ENCODE results near the gene CROCC2. TPM values are rescaled to one million over a fixed set of nuclear protein-coding genes. Genes with fewer than 3 reads are reported as not detected.

CROCC2 gene
- total and polyA plus RNA-seq, 2 of the 13 experiments (the other 11 are each of a cell fraction or from before 2014, with no cell fraction given) = not detected

DNA sequence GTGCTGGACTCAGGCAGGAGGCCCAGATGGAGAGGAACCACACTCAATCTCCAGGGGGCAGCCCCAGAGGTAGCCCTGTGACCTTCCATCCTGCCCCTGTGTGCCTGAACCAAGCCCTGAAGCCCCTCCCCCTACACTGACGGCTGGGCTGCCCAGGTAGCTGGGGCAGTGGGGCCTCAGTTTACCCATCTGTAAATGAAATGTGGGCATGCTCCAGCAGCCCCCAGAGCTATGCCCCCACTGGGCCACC is 15.8 kb downstream of the CROCC2 start:
- no peak for FAIRE-seq
- BruUV-seq (replicated peaks) = no TSS peak
- no peak overlapping the region for H3K9ac ChIP-seq (ENCODE audit: insufficient read depth, low read depth, low read length)
- ATAC-seq = no peak
- peaks cover 16 to 73% of the 10 kb centered on the region in 2 experiments; a peak in 4 of 5 replicates for H3K27me3 ChIP-seq (ENCODE audit: control insufficient read depth in 1 of 2, insufficient read depth in 2 of 2, low read length in 2 of 2)
- no peak overlapping the region for H3K4me2 ChIP-seq (ENCODE audit: low read depth, low read length)
- ChIA-PET CTCF (ENCODE audit: low intra/inter-chr PET ratio, low total read pairs) (no interaction called here), POLR2A (no interaction called here)
- no peak overlapping the region for H3K27ac ChIP-seq (ENCODE audit: extremely low read length, insufficient read depth, low read length)
- peaks cover 17% of the 10 kb centered on the region for H3K4me1 ChIP-seq (ENCODE audit: insufficient read depth, low read length)
- in situ Hi-C loops (cut with HindIII; ENCODE audit: extremely low pct_ligation_motif_present, low pct_unique_long_range_greater_than_20kb) (no loop called here), intact Hi-C loops (cut with micrococcal nuclease; ENCODE audit: unreplicated experiment) (no loop called here)
- no peak overlapping the region for H3K4me3 ChIP-seq (replicated peaks in 1 of 3; ENCODE audit: insufficient read depth in 1 of 3, low read depth in 2 of 3, low read length in 3 of 3)
- H4K20me1 ChIP-seq (ENCODE audit: insufficient read depth, low read length) = no peaks in the 10 kb centered on the region
- no peak for DNase-seq (ENCODE audit: low spot score)
- H3K79me2 ChIP-seq (ENCODE audit: insufficient read depth, low read length) = no peaks in the 10 kb centered on the region
- H2AFZ ChIP-seq (ENCODE audit: low read length) = no peak overlapping the region
- no peak for TF ChIP-seq PITX1 (CRISPR knock-in tag; IDR thresholded peaks at IDR 0.05)
- no peak for TF ChIP-seq ZBTB7A (CRISPR knock-in tag; IDR thresholded peaks at IDR 0.05)
- TF ChIP-seq ZNF17 (CRISPR knock-in tag; IDR thresholded peaks at IDR 0.05) = no peak
- TF ChIP-seq, protein P1, sequence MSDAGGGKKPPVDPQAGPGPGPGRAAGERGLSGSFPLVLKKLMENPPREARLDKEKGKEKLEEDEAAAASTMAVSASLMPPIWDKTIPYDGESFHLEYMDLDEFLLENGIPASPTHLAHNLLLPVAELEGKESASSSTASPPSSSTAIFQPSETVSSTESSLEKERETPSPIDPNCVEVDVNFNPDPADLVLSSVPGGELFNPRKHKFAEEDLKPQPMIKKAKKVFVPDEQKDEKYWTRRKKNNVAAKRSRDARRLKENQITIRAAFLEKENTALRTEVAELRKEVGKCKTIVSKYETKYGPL (CRISPR knock-in tag; IDR thresholded peaks at IDR 0.05) = no peak
- TF ChIP-seq ZSCAN12 (CRISPR knock-in tag; IDR thresholded peaks at IDR 0.05) = no peak
- no peak for TF ChIP-seq ZNF781 (CRISPR knock-in tag; IDR thresholded peaks at IDR 0.05; ENCODE audit: borderline replicate concordance, not compliant biosample characterization)
- no peak for TF ChIP-seq DR1 (CRISPR knock-in tag; IDR thresholded peaks at IDR 0.05)
- no peak for TF ChIP-seq TRIM24 (CRISPR knock-in tag; IDR thresholded peaks at IDR 0.05)
- no peak for TF ChIP-seq RARG (CRISPR knock-in tag; IDR thresholded peaks at IDR 0.05; ENCODE audit: low read depth)
- TF ChIP-seq, protein P2, sequence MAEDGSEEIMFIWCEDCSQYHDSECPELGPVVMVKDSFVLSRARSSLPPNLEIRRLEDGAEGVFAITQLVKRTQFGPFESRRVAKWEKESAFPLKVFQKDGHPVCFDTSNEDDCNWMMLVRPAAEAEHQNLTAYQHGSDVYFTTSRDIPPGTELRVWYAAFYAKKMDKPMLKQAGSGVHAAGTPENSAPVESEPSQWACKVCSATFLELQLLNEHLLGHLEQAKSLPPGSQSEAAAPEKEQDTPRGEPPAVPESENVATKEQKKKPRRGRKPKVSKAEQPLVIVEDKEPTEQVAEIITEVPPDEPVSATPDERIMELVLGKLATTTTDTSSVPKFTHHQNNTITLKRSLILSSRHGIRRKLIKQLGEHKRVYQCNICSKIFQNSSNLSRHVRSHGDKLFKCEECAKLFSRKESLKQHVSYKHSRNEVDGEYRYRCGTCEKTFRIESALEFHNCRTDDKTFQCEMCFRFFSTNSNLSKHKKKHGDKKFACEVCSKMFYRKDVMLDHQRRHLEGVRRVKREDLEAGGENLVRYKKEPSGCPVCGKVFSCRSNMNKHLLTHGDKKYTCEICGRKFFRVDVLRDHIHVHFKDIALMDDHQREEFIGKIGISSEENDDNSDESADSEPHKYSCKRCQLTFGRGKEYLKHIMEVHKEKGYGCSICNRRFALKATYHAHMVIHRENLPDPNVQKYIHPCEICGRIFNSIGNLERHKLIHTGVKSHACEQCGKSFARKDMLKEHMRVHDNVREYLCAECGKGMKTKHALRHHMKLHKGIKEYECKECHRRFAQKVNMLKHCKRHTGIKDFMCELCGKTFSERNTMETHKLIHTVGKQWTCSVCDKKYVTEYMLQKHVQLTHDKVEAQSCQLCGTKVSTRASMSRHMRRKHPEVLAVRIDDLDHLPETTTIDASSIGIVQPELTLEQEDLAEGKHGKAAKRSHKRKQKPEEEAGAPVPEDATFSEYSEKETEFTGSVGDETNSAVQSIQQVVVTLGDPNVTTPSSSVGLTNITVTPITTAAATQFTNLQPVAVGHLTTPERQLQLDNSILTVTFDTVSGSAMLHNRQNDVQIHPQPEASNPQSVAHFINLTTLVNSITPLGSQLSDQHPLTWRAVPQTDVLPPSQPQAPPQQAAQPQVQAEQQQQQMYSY (CRISPR knock-in tag; IDR thresholded peaks at IDR 0.05) = no peak
- no peak for TF ChIP-seq HDAC1 (CRISPR knock-in tag; IDR thresholded peaks at IDR 0.05)
- H3K9me3 ChIP-seq (ENCODE audit: low read length) = no peaks in the 10 kb centered on the region
- no CpG with 5 or more reads among the region's 1 CpG for WGBS (ENCODE audit: low lambda C conversion rate)
- H3K36me3 ChIP-seq (replicated peaks in 1 of 2; ENCODE audit: control insufficient read depth in 1 of 2, insufficient read depth in 2 of 2, low read length in 2 of 2) = no peaks in the 10 kb centered on the region

Data from HepG2 (cell line).